HCT116 (cell line): ENCODE results near the gene GNG2.

ENCODE experiments used
- ATF3 ChIP-seq: IDR thresholded peaks from 2 replicates; pipeline ENCODE4 v1.6.1; 2012
- CTCF ChIP-seq, 3 experiments: fragments of 200-600 bp in 1 of 3; sonication (generic) in 1 of 3; IDR thresholded peaks in 2 of 3; conservative IDR thresholded peaks in 1 of 3; 2 replicates each; pipeline ENCODE4 v1.5.1; 2012 to 2017; ENCODE audit warnings: low read depth in 2 of 3, low read length in 2 of 3, antibody characterized with exemption in 1 of 3, borderline replicate concordance in 1 of 3, control low read depth in 1 of 3, mild to moderate bottlenecking in 1 of 3, mixed read lengths in 1 of 3, mixed run types in 1 of 3, moderate library complexity in 1 of 3; ENCODE audit not compliant: insufficient read depth in 1 of 3
- EZH2phosphoT487 ChIP-seq: fragments of 200-600 bp; IDR thresholded peaks from 2 replicates; pipeline ENCODE4 v1.6.1; 2018; ENCODE audit warnings: antibody characterized with exemption, borderline replicate concordance
- JUND ChIP-seq: IDR thresholded peaks from 2 replicates; pipeline ENCODE4 v1.6.1; 2012
- POLR2A ChIP-seq: IDR thresholded peaks from 2 replicates; pipeline ENCODE4 v1.7.0; 2011; ENCODE audit warnings: borderline replicate concordance; ENCODE audit not compliant: insufficient read depth, insufficient read length; ENCODE audit errors: extremely low read depth

- TF ChIP-seq JUND (no peak), ATF3 (no peak), CTCF (IDR thresholded peaks at IDR 0.05 in 2 of 3, conservative IDR thresholded peaks at IDR 0.05 in 1 of 3; ENCODE audit: borderline replicate concordance in 1 of 3, insufficient read depth in 1 of 3, low read depth in 2 of 3, low read length in 2 of 3) (no peak), EZH2phosphoT487 (no peak), POLR2A (no peak)
These were observed 11.3 kb upstream of the GNG2 start for GRCh38 chr14:51849097-51849496.
